Spleen (tissue), 11 donors: ENCODE data around the gene MEFV. TPM values are rescaled to one million over a fixed set of nuclear protein-coding genes. Genes with fewer than 3 reads are reported as not detected.
A peak's percentile ranks its signal among the peaks of the same experiment; 100 is the strongest.

Experiments
- DNase-seq: peaks from one replicate; pipeline ENCODE4 v3.0.0-alpha.2; 2020
- H3K27ac ChIP-seq, 8 donors: fragments of 200-600 bp; sonication (generic) in 7 of 8; 1 replicate in 4 of 8; 2 replicates in 4 of 8; pipeline versions ENCODE4 v1.5.0 to v1.8.0; 2016 to 2021; ENCODE audit warnings: inconsistent platforms in 4 of 8, mild to moderate bottlenecking in 4 of 8, moderate library complexity in 1 of 8
- H3K27me3 ChIP-seq, 7 donors: fragments of 200-600 bp; sonication (generic) in 6 of 7; replicated peaks in 1 of 7; 1 replicate in 4 of 7; 2 replicates in 3 of 7; pipeline versions ENCODE4 v1.5.0 to v1.8.0; 2016 to 2021; ENCODE audit warnings: inconsistent platforms in 3 of 7, mild to moderate bottlenecking in 1 of 7
- H3K36me3 ChIP-seq, 6 donors: fragments of 200-600 bp; sonication (generic) in 5 of 6; 1 replicate in 4 of 6; 2 replicates in 2 of 6; pipeline versions ENCODE4 v1.5.0 to v1.8.0; 2016 to 2021; ENCODE audit warnings: inconsistent platforms in 2 of 6
- H3K4me1 ChIP-seq, 6 donors: fragments of 200-600 bp; sonication (generic) in 5 of 6; 1 replicate in 3 of 6; 2 replicates in 3 of 6; pipeline versions ENCODE4 v1.5.0 to v1.8.0; 2016 to 2021; ENCODE audit warnings: inconsistent platforms in 3 of 6
- H3K4me3 ChIP-seq, 8 donors: fragments of 200-600 bp; sonication (generic) in 7 of 8; 1 replicate in 4 of 8; 2 replicates in 4 of 8; pipeline versions ENCODE4 v1.5.0 to v1.8.0; 2016 to 2021; ENCODE audit warnings: inconsistent platforms in 4 of 8, mild to moderate bottlenecking in 4 of 8, moderate library complexity in 2 of 8
- H3K9me3 ChIP-seq, 8 donors: fragments of 200-600 bp; sonication (generic) in 7 of 8; 1 replicate in 4 of 8; 2 replicates in 4 of 8; pipeline versions ENCODE4 v1.5.0 to v1.8.0; 2016 to 2021; ENCODE audit warnings: inconsistent platforms in 4 of 8
- CTCF ChIP-seq, 11 experiments: fragments of 200-600 bp in 7 of 11; fragments of 450-650 bp in 4 of 11; sonication (generic) in 4 of 11; IDR thresholded peaks in 8 of 11; conservative IDR thresholded peaks in 3 of 11; 1 replicate in 7 of 11; 2 replicates in 4 of 11; pipeline versions ENCODE4 v1.4.0 to v1.8.0; 2016 to 2021; ENCODE audit warnings: antibody characterized with exemption in 11 of 11, inconsistent platforms in 4 of 11, mild to moderate bottlenecking in 1 of 11
- POLR2A ChIP-seq, 3 donors: fragments of 450-650 bp; IDR thresholded peaks; one replicate each; pipeline ENCODE4 v1.5.1; 2017; ENCODE audit warnings: antibody characterized with exemption in 3 of 3, mild to moderate bottlenecking in 1 of 3
- POLR2AphosphoS5 ChIP-seq, 3 donors: sonication (generic); formaldehyde crosslinking; IDR thresholded peaks; one replicate each; pipeline ENCODE4 v1.5.1; 2017; ENCODE audit warnings: antibody characterized with exemption in 3 of 3
- WGBS, 5 donors: extraction: QIAGEN DNeasy Blood & Tissue Kit in 3 of 5; methylation state at CpG; one replicate each; pipeline versions ENCODE4 v1.1.5 to v1.1.7; 2013 to 2018; 5-methylcytosine and 5-hydroxymethylcytosine counted together
- intact Hi-C: fragments of 100-400 bp; cut with DNase I; formaldehyde crosslinking; loops from one replicate; pipeline ENCODE4 v1.15.0; 2023; ENCODE audit warnings: low total_unique reads
- polyA plus RNA-seq, 3 donors: library from polyadenylated mRNA; stranded (reverse); fragments of 200-250 nt; gene quantifications; one replicate each; pipeline ENCODE4 v1.2.1, GENCODE V29; 2013
- total RNA-seq, 7 donors: library from RNA; depleted of rRNA in 3 of 7; stranded (reverse); fragments of >200 nt in 3 of 7; fragmentation: NEBNext Ultra II Directional in 4 of 7; extraction: Animal tissue kit (Norgen Biotek cat#: 25700) in 4 of 7; gene quantifications; one replicate each; pipeline versions ENCODE4 v1.1.0 to v1.2.1, GENCODE V29; 2016 to 2021
- donor health status: healthy with polysubstance abuse.
- donor health status: DM: no; HTN: no; CAD: no; lungs with moderate emphysema.
- donor health status: DM: no; HTN: no; CAD: no.
- donor health status: Bipolar disorder and iron deficiency.
- donor health status: healthy.
- donor health status: DM: no; HTN: no; CAD: no.
- donor health status: DM: yes; HTN: yes; CAD: no.

Gene MEFV
- total and polyA plus RNA-seq, 10 donors, result 0.39 to 61.1 (median 19.6) TPM

DNA sequence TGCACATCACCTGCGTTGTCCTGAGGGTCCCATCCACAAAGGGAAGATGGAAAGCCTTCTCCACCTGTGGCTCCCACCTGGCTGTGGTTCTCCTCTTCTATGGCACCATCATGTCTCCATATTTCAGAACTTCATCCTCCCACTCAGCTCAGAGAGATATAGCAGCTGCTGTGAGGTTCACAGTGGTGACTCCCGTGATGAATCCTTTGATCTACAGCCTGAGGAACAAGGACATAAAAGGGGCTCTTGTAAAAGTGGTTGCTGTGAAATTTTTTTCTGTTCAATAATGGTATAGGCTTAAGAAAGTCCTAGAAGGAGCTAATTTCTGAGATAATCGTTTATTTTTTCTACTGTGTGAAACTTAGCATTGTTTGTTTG, 40.2 kb downstream of the MEFV start:
- intact Hi-C loops, result no loop called here
- 58 to 65% (median 62%) methylated on average over 3 of the region's 3 CpGs for WGBS, 5 donors
- peaks cover 0 to 27% (median 4%) of the 10 kb centered on the region in 6 donors for H3K4me1 ChIP-seq
- no peaks in the 10 kb centered on the region for H3K27me3 ChIP-seq
- H3K4me3 ChIP-seq, result no peak overlapping the region
- no peak for TF ChIP-seq POLR2A (IDR thresholded peaks at IDR 0.05)
- no peak for TF ChIP-seq CTCF (IDR thresholded peaks at IDR 0.05 in 8 of 11, conservative IDR thresholded peaks at IDR 0.05 in 3 of 11)
- no peak for TF ChIP-seq POLR2AphosphoS5 (IDR thresholded peaks at IDR 0.05)
- peaks cover 0 to 2% (median 0%) of the 10 kb centered on the region in 6 donors for H3K36me3 ChIP-seq
- peak overlapping the region in 7 of 8 donors; percentile 60 to 88 (median 70) for H3K27ac ChIP-seq
- DNase-seq, result no peak
- H3K9me3 ChIP-seq, result peaks cover 3 to 58% (median 37%) of the 10 kb centered on the region in 8 donors

- DNase-seq, result no peak
- no peaks in the 10 kb centered on the region for H3K27me3 ChIP-seq
- WGBS, 5 donors, result 74 to 83% (median 78%) methylated on average over 11 of the region's 11 CpGs
- intact Hi-C loops, result no loop called here
- peaks cover 0 to 53% (median 32%) of the 10 kb centered on the region in 8 donors for H3K9me3 ChIP-seq
- H3K4me3 ChIP-seq, result peak overlapping the region in 1 of 8 donors; percentile 32
- TF ChIP-seq POLR2AphosphoS5 (IDR thresholded peaks at IDR 0.05) (no peak), CTCF (IDR thresholded peaks at IDR 0.05 in 8 of 11, conservative IDR thresholded peaks at IDR 0.05 in 3 of 11) (no peak), POLR2A (IDR thresholded peaks at IDR 0.05) (no peak)
- no peaks in the 10 kb centered on the region for H3K36me3 ChIP-seq
- peaks cover 0 to 27% (median 4%) of the 10 kb centered on the region in 6 donors for H3K4me1 ChIP-seq
- H3K27ac ChIP-seq, result peak overlapping the region; percentile 57 to 88 (median 66)
These were observed 40.7 kb downstream of the MEFV start for GRCh38 chr16:3215601-3216262.

DNA sequence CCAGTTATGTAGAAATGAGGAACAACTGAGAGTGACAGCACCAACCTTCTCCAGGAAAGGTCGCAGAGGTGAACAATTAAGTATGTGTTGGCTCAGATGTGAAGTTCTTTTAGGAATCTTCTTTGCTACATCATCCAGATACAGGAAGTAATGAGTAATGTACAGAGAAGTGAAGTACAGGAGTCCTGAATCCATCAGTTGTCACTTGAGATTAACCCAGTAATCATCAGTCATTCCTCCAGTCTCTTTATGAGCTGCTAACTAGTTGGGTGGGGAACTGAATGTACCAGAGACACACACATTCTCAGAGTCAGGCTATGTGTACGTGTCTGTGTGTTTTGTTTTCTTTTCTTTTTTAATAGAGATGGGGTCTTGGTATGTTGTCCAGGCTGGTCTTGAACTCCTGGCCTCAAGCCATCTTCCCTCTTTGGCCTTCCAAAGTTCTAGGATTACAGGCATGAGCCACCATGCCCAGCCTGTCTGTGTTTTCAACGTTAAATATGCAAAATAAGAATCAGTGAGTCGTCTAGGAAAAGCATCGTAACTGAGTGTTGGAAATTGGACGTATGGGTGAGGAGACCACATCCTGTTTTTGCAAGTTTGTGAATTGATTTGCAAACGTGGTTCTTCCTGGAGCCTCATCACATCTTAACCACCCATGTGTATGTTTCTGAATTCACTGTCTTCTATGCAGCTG, 41.4 kb downstream of the MEFV start:
- H3K9me3 ChIP-seq, result peaks cover 0 to 46% (median 25%) of the 10 kb centered on the region in 8 donors
- no peak for TF ChIP-seq CTCF (IDR thresholded peaks at IDR 0.05 in 8 of 11, conservative IDR thresholded peaks at IDR 0.05 in 3 of 11)
- no peak for TF ChIP-seq POLR2A (IDR thresholded peaks at IDR 0.05)
- peak in 1 of 3 donors; percentile 64 for TF ChIP-seq POLR2AphosphoS5 (IDR thresholded peaks at IDR 0.05)

GRCh38 chr16:3212567-3212966, 43.9 kb downstream of the MEFV start:
- H3K27ac ChIP-seq, result no peak overlapping the region
- H3K36me3 ChIP-seq, result no peaks in the 10 kb centered on the region
- no peak overlapping the region for H3K4me3 ChIP-seq
- H3K9me3 ChIP-seq, result peaks cover 0 to 28% (median 3%) of the 10 kb centered on the region in 8 donors
- DNase-seq, result no peak
- peaks cover 0 to 24% (median 0%) of the 10 kb centered on the region in 7 donors for H3K27me3 ChIP-seq
- intact Hi-C loops, result no loop called here
- H3K4me1 ChIP-seq, result peaks cover 0 to 27% (median 4%) of the 10 kb centered on the region in 6 donors
- WGBS, 5 donors, result 47 to 83% (median 73%) methylated on average over 1 of the region's 1 CpG
- TF ChIP-seq POLR2A (IDR thresholded peaks at IDR 0.05), result no peak
- no peak for TF ChIP-seq POLR2AphosphoS5 (IDR thresholded peaks at IDR 0.05)
- TF ChIP-seq CTCF (IDR thresholded peaks at IDR 0.05 in 8 of 11, conservative IDR thresholded peaks at IDR 0.05 in 3 of 11), result no peak

More for the DNA sequence above, 41.4 kb downstream of the MEFV start:
- Histone ChIP-seq H3K27me3 (peaks cover 0 to 3% (median 0%) of the 10 kb centered on the region in 7 donors), H3K4me3 (peak overlapping the region in 1 of 8 donors; percentile 32), H3K36me3 (no peaks in the 10 kb centered on the region), H3K4me1 (peaks cover 0 to 27% (median 4%) of the 10 kb centered on the region in 6 donors), H3K27ac (peak overlapping the region in 7 of 8 donors; percentile 60 to 88 (median 70))
- no peak for DNase-seq
- WGBS, 5 donors, result 21 to 27% (median 23%) methylated on average over 7 of the region's 7 CpGs
- intact Hi-C loops, result no loop called here
